Astrocyte of the cerebellum (primary cell): ENCODE data around the gene IL4R.
A peak's percentile ranks its signal among the peaks of the same experiment; 100 is the strongest.
"Not testable (repeated sequence)": the region's sequence is repeated elsewhere in the genome, so short reads cannot be mapped to it uniquely, and the experiment has no call there.

Experiments used
- DNase-seq: peaks from one replicate; pipeline ENCODE4 v3.0.0-alpha.2; 2011; ENCODE audit warnings: low read depth
- H3K4me3 ChIP-seq: 2 replicates; pipeline ENCODE4 v1.5.1; 2011; ENCODE audit warnings: mild to moderate bottlenecking, low read depth, low read length, moderate library complexity
- CTCF ChIP-seq: IDR thresholded peaks from 2 replicates; pipeline ENCODE4 v1.5.1; 2012; ENCODE audit warnings: low read length, low read depth, moderate library complexity, mild to moderate bottlenecking; ENCODE audit errors: missing control alignments
- in situ Hi-C: cut with HindIII; loops from 2 replicates; pipeline ENCODE4 v1.10.0; 2017; ENCODE audit warnings: low sequenced_read_pairs

Gene IL4R

GRCh38 chr16:27324851-27325301, 11.1 kb downstream of the IL4R start:
- no peak for DNase-seq
- in situ Hi-C loops = no loop called here
- TF ChIP-seq CTCF = no peak
- no peak overlapping the region for H3K4me3 ChIP-seq

GRCh38 chr16:27325736-27326135, 12.0 kb downstream of the IL4R start:
- in situ Hi-C loops = no loop called here
- DNase-seq = no peak
- H3K4me3 ChIP-seq = no peak overlapping the region
- no peak for TF ChIP-seq CTCF

- H3K4me3 ChIP-seq = no peak overlapping the region
- no peak for DNase-seq
- TF ChIP-seq CTCF = no peak
- in situ Hi-C loops = no loop called here
These were observed 12.5 kb downstream of the IL4R start for GRCh38 chr16:27326251-27326650.

GRCh38 chr16:27326738-27327585, 13.2 kb downstream of the IL4R start:
- in situ Hi-C loops = no loop called here
- H3K4me3 ChIP-seq = no peak overlapping the region
- peak; percentile 93 for DNase-seq
- no peak for TF ChIP-seq CTCF

GRCh38 chr16:27327586-27327915, 13.8 kb downstream of the IL4R start:
- in situ Hi-C loops = no loop called here

GRCh38 chr16:27328937-27329336, 15.2 kb downstream of the IL4R start:
- DNase-seq = no peak

More at GRCh38 chr16:27327586-27327915, 13.8 kb downstream of the IL4R start:
- no peak overlapping the region for H3K4me3 ChIP-seq
- no peak for TF ChIP-seq CTCF
- DNase-seq = no peak

GRCh38 chr16:27329376-27330079, 15.8 kb downstream of the IL4R start:
- H3K4me3 ChIP-seq, in situ Hi-C loops, DNase-seq: not testable (repeated sequence)

More at GRCh38 chr16:27328937-27329336, 15.2 kb downstream of the IL4R start:
- no peak for TF ChIP-seq CTCF
- H3K4me3 ChIP-seq = no peak overlapping the region
- in situ Hi-C loops = no loop called here
